Omental fat pad (tissue), 4 donors: Measurements from ENCODE around the gene IFI44L. TPM values are rescaled to one million over a fixed set of nuclear protein-coding genes. Genes with fewer than 3 reads are reported as not detected.

Experiments
- ATAC-seq: fragments of 150-250 bp; one replicate; pipeline ENCODE4 v1.9.1; 2016; ENCODE audit warnings: mild to moderate bottlenecking, moderate library complexity; ENCODE audit not compliant: low FRiP score
- DNase-seq: peaks from one replicate; pipeline ENCODE4 v3.0.0-alpha.2; 2019; ENCODE audit warnings: low spot score
- total RNA-seq, 4 donors: library from RNA; depleted of rRNA; stranded (reverse); fragments of >200 nt; gene quantifications; one replicate each; pipeline ENCODE4 v1.1.0, GENCODE V29; 2016
- TF ChIP-seq, protein P1 (sequence below), 3 donors: fragments of 450-650 bp; IDR thresholded peaks; one replicate each; pipeline ENCODE4 v1.5.1; 2016 to 2017; ENCODE audit warnings: antibody characterized with exemption in 3 of 3, mild to moderate bottlenecking in 3 of 3, moderate library complexity in 2 of 3

IFI44L gene
- total RNA-seq, 4 donors from 2014 or later: 5.5 to 80.7 (median 11.2) TPM

DNA sequence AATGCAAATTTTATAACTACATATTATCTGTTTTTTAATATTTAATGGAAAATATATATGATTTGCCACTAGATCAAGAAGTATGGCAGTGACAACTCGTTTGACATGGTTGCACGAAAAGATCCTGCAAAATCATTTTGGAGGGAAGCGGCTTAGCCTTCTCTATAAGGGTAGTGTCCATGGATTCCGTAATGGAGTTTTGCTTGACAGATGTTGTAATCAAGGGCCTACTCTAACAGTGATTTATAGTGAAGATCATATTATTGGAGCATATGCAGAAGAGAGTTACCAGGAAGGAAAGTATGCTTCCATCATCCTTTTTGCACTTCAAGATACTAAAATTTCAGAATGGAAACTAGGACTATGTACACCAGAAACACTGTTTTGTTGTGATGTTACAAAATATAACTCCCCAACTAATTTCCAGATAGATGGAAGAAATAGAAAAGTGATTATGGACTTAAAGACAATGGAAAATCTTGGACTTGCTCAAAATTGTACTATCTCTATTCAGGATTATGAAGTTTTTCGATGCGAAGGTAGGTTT, 29.9 kb downstream of the IFI44L start:
- ATAC-seq: peak; percentile 30
- TF ChIP-seq, protein P1, sequence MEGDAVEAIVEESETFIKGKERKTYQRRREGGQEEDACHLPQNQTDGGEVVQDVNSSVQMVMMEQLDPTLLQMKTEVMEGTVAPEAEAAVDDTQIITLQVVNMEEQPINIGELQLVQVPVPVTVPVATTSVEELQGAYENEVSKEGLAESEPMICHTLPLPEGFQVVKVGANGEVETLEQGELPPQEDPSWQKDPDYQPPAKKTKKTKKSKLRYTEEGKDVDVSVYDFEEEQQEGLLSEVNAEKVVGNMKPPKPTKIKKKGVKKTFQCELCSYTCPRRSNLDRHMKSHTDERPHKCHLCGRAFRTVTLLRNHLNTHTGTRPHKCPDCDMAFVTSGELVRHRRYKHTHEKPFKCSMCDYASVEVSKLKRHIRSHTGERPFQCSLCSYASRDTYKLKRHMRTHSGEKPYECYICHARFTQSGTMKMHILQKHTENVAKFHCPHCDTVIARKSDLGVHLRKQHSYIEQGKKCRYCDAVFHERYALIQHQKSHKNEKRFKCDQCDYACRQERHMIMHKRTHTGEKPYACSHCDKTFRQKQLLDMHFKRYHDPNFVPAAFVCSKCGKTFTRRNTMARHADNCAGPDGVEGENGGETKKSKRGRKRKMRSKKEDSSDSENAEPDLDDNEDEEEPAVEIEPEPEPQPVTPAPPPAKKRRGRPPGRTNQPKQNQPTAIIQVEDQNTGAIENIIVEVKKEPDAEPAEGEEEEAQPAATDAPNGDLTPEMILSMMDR (IDR thresholded peaks at IDR 0.05): no peak

GRCh38 chr1:78651241-78651640, 31.0 kb downstream of the IFI44L start:
- TF ChIP-seq, protein P1 (IDR thresholded peaks at IDR 0.05): no peak
- DNase-seq: no peak
- ATAC-seq: no peak

More for the DNA sequence above, 29.9 kb downstream of the IFI44L start:
- no peak for DNase-seq

- ATAC-seq: no peak
- no peak for DNase-seq
- TF ChIP-seq, protein P1 (IDR thresholded peaks at IDR 0.05): no peak
Measured at GRCh38 chr1:78652019-78652560, 31.8 kb downstream of the IFI44L start.

DNA sequence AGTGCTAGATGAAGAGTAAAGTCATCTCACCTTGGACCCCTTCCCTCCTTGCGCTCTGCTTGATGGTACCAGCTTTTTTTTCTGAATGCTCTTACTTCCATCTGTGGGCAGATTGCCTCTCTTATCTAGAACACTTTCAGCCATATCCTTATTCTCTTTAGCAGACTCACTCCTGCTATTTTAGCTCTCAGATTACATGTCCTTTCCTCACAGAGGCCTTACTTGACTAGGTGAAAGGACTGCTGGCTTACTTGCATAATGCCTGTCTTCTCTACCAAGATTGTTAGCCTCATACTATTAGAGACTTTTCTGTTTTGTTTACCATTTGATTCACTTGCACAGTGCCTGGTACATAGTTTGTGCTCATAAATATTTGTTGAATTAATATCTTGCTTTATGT, 38.7 kb downstream of the IFI44L start:
- TF ChIP-seq, protein P1 (IDR thresholded peaks at IDR 0.05): no peak
- ATAC-seq (no peak), DNase-seq (no peak)

- DNase-seq (no peak), ATAC-seq (no peak)
- TF ChIP-seq, protein P1 (IDR thresholded peaks at IDR 0.05): no peak
Measured at GRCh38 chr1:78663923-78664322, 43.7 kb downstream of the IFI44L start.

DNA sequence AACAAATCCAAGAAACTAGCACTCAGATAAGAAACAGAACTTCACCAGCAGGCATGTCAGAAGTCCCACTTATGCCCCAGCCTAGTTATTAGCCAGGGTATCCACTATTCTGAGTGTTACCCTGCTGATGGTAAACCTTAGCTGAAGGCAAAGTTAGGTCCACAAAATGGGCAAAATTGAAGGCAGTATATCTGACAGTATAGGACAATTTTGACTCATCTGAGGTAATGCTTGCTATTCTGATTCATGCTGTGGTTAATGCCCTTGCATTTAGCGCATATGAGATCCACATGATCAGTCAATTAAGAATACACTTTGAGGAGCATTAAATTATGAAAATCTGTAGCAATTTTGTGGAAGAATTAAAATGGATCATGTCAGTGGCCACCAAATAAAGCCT, 44.5 kb downstream of the IFI44L start:
- TF ChIP-seq, protein P1 (IDR thresholded peaks at IDR 0.05): no peak
- ATAC-seq (no peak), DNase-seq (no peak)

GRCh38 chr1:78665809-78666208, 45.6 kb downstream of the IFI44L start:
- no peak for DNase-seq
- no peak for ATAC-seq

More at GRCh38 chr1:78665809-78666208, 45.6 kb downstream of the IFI44L start:
- TF ChIP-seq, protein P1 (IDR thresholded peaks at IDR 0.05): no peak
